Brain microvascular endothelial cell (primary cell): ENCODE measurements around the gene PCDHB10.
"Not testable (repeated sequence)": the region's sequence is repeated elsewhere in the genome, so short reads cannot be mapped to it uniquely, and the experiment has no call there.

ENCODE experiments used
- DNase-seq: peaks from one replicate; pipeline ENCODE4 v3.0.0-alpha.2; 2020
- H3K27ac ChIP-seq: fragments of 250-450 bp; sonication (Bioruptor Pico); 2 replicates; pipeline ENCODE4 v1.5.1; 2020; ENCODE audit warnings: mild to moderate bottlenecking, moderate library complexity
- H3K27me3 ChIP-seq: fragments of 250-450 bp; sonication (Bioruptor Pico); replicated peaks from 2 replicates; pipeline ENCODE4 v1.5.1; 2020; ENCODE audit warnings: mild to moderate bottlenecking
- H3K36me3 ChIP-seq: fragments of 250-450 bp; sonication (Bioruptor Pico); replicated peaks from 2 replicates; pipeline ENCODE4 v1.5.1; 2020; ENCODE audit warnings: mild to moderate bottlenecking
- H3K4me3 ChIP-seq: 2 replicates; pipeline ENCODE4 v1.5.1; 2011; ENCODE audit warnings: low read depth, mild to moderate bottlenecking, control low read depth, low read length, moderate library complexity
- CTCF ChIP-seq: IDR thresholded peaks from 2 replicates; pipeline ENCODE4 v1.5.1; 2011; ENCODE audit warnings: low read depth, mild to moderate bottlenecking, moderate library complexity, low read length, control low read depth, inconsistent platforms; ENCODE audit errors: missing control alignments
- in situ Hi-C: cut with HindIII; loops from 2 replicates; pipeline ENCODE4 v1.10.0; 2017; ENCODE audit warnings: low sequenced_read_pairs, low pct_ligation_motif_present

The PCDHB10 gene

GRCh38 chr5:141196363-141196762, 4.2 kb downstream of the PCDHB10 start:
- TF ChIP-seq CTCF = no peak
- in situ Hi-C loops = no loop called here
- no peaks in the 10 kb centered on the region for H3K36me3 ChIP-seq
- no peak for DNase-seq
- H3K27ac ChIP-seq = no peak overlapping the region
- no peaks in the 10 kb centered on the region for H3K27me3 ChIP-seq
- no peak overlapping the region for H3K4me3 ChIP-seq

GRCh38 chr5:141199359-141200235, 7.4 kb downstream of the PCDHB10 start, which contains the start of gene PCDHB11:
Gene PCDHB11 (plus strand): TSS chr5:141199627. CDS start chr5:141199775, 148 bp downstream.
- in situ Hi-C loops = no loop called here
- Histone ChIP-seq H3K4me3 (no peak within 1 kb of the TSS), H3K27me3 (no peaks in the 10 kb centered on the region), H3K36me3 (no peaks in the 10 kb centered on the region), H3K27ac (no peak within 1 kb of the TSS)
- DNase-seq = no peak
- no peak for TF ChIP-seq CTCF

- H3K27ac ChIP-seq, DNase-seq, H3K36me3 ChIP-seq, H3K4me3 ChIP-seq, H3K27me3 ChIP-seq, in situ Hi-C loops: not testable (repeated sequence)
These were observed 9.0 kb downstream of the PCDHB10 start for GRCh38 chr5:141201126-141201525.

GRCh38 chr5:141201646-141202045, 9.5 kb downstream of the PCDHB10 start:
- H3K27me3 ChIP-seq, H3K27ac ChIP-seq, H3K36me3 ChIP-seq, DNase-seq, H3K4me3 ChIP-seq, in situ Hi-C loops: not testable (repeated sequence)

DNA sequence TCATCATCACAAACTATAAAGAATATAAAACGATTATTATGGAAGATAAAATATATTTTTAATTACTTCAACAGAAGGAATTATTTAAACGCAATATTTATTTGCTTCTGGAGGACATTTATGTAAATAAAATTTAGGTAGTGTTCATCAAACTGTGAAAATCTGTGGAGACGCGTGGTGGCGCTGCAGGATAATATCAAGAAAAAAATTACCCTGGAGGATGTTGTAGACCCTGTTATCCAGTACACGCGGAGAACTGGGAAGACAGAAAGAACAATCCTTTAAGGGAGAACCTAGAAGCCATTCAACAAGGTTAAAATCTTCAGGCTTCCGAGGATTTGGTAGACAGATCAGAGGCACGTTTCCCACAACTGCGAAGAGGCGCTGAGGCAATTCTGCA, 16.3 kb downstream of the PCDHB10 start, which contains the start of gene PCDHB12:
Gene PCDHB12, plus strand, starts transcription at position 242 of the 400 bp plus-strand sequence. CDS start 189 bp downstream, outside the sequence.
- Histone ChIP-seq H3K27ac (no peak within 1 kb of the TSS), H3K36me3 (no peaks in the 10 kb centered on the region), H3K27me3 (no peaks in the 10 kb centered on the region), H3K4me3 (no peak within 1 kb of the TSS)
- in situ Hi-C loops = no loop called here
- no peak for DNase-seq
- TF ChIP-seq CTCF = no peak

GRCh38 chr5:141210281-141210680, 18.1 kb downstream of the PCDHB10 start:
- H3K27ac ChIP-seq, H3K27me3 ChIP-seq, H3K4me3 ChIP-seq, in situ Hi-C loops, H3K36me3 ChIP-seq, DNase-seq: not testable (repeated sequence)

DNA sequence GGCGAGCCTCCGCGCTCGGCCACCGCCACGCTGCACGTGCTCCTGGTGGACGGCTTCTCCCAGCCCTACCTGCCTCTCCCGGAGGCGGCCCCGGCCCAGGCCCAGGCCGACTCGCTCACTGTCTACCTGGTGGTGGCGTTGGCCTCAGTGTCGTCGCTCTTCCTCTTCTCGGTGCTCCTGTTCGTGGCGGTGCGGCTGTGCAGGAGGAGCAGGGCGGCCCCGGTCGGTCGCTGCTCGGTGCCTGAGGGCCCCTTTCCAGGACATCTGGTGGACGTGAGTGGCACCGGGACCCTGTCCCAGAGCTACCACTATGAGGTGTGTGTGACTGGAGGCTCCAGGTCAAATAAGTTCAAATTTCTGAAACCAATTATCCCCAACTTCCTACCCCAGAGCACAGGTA, 18.7 kb downstream of the PCDHB10 start:
- H3K27me3 ChIP-seq = not testable (repeated sequence)

More for the DNA sequence above, 18.7 kb downstream of the PCDHB10 start:
- in situ Hi-C loops, H3K36me3 ChIP-seq, H3K4me3 ChIP-seq, H3K27ac ChIP-seq, DNase-seq: not testable (repeated sequence)
